Stimulated activated naive B cell treated with anti-CD40 and anti-IgM and Interleukin-4, amounts not matched to agents 10 μg/mL and 1 μg/mL and 100 μg/mL, for 72 hours (primary cell): ENCODE results near the gene LRFN2.

Experiments
- ATAC-seq, 2 donors: fragments of 150-1000 bp; cut with Tn5 transposase; replicated peaks; 2 replicates each; pipeline ENCODE4 v1.10.0; 2021; ENCODE audit warnings: moderate library complexity in 1 of 2
- DNase-seq: peaks from one replicate; pipeline ENCODE4 v3.0.0; 2021
- H3K27ac Mint-ChIP-seq: one replicate; pipeline ENCODE4 v1.8.0; 2022; ENCODE audit warnings: mild to moderate bottlenecking, mixed read lengths
- H3K27me3 Mint-ChIP-seq, 2 donors: one replicate each; pipeline ENCODE4 v1.8.0; 2022; ENCODE audit warnings: mixed read lengths in 2 of 2
- H3K36me3 Mint-ChIP-seq, 2 donors: one replicate each; pipeline ENCODE4 v1.8.0; 2022; ENCODE audit warnings: mixed read lengths in 2 of 2, mild to moderate bottlenecking in 1 of 2
- H3K4me1 Mint-ChIP-seq, 2 donors: one replicate each; pipeline ENCODE4 v1.8.0; 2022; ENCODE audit warnings: mixed read lengths in 2 of 2, mild to moderate bottlenecking in 1 of 2
- H3K4me3 Mint-ChIP-seq, 2 donors: one replicate each; pipeline ENCODE4 v1.8.0; 2022; ENCODE audit warnings: mild to moderate bottlenecking in 2 of 2, mixed read lengths in 2 of 2, moderate library complexity in 1 of 2
- H3K9me3 Mint-ChIP-seq, 2 donors: one replicate each; pipeline ENCODE4 v1.8.0; 2022; ENCODE audit warnings: mixed read lengths in 2 of 2, mild to moderate bottlenecking in 1 of 2

Gene LRFN2

DNA sequence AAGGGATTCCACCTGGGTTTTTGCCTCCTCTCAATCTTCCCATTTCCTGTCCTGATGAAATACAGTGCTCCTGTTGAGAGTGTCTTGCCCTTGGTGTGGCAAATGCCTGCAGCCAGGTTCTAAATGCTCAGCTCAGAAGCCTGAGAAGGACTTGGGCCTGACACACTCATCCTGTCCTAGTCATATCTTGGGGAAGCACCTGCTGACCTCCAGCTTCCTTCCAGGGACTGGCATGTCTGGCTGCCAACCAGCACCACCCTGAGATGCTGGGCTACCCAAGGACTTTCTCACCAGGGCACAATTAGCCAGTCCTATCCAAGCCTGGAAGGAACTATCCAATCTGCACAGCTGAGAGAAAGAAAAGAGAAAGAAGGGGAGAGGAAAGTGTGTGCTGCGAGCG is 43.4 kb downstream of the LRFN2 start:
- Mint-ChIP-seq H3K4me1 (no peaks in the 10 kb centered on the region), H3K4me3 (no peak overlapping the region), H3K27ac (no peak overlapping the region), H3K27me3 (no peaks in the 10 kb centered on the region), H3K36me3 (no peaks in the 10 kb centered on the region), H3K9me3 (no peaks in the 10 kb centered on the region)
- DNase-seq, result no peak
- ATAC-seq, result no peak

DNA sequence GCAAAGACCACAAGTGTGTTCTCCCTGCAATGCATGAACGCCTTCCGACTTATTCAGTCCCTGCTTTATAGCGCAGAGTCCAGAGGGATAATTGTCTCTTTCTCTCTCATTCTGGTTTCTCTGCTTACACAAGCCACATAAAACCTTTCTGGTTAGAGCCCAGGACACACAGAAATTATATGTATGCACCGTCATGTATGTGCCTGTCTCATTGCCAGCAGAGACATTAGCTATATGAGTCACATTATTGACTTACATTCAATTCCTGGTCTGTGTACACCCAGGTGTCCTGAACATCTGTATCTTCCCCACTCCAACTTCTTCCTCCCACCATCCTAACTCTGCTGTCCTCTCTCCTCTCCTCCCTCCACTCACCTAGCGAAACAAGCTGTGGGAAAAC is 44.0 kb downstream of the LRFN2 start:
- H3K36me3 Mint-ChIP-seq, result no peaks in the 10 kb centered on the region
- no peaks in the 10 kb centered on the region for H3K27me3 Mint-ChIP-seq
- no peak overlapping the region for H3K4me3 Mint-ChIP-seq
- DNase-seq (no peak), ATAC-seq (no peak)
- H3K4me1 Mint-ChIP-seq, result no peaks in the 10 kb centered on the region
- H3K27ac Mint-ChIP-seq, result no peak overlapping the region
- H3K9me3 Mint-ChIP-seq, result no peaks in the 10 kb centered on the region

DNA sequence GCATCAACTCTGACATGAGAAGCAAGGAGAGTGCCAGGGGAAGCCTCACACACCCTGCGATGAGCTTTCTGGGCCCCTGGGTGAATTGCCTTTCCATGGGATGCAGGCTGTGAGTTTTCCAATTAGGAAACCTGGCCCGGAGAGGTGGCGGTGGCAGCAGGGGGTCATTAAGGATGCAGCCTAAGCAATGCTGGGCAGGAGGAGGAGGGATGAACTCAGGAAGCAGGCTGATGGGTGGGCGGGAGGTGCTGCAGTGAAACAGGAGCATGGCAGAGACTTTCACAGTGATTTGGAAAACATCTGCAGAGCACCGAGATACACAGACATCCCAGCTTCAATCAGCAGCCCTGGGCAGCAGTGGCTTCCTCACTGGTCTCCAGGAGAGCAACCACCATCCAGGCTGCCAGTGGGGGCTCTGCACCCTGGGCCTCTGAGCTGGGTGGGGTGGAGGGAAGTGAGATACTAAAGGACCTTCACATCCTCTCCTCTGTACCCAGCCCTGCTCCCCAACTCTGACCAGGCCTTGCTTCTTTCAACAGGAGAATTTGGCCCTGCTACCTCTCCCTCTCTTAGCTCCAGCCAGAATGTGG is 44.9 kb downstream of the LRFN2 start:
- no peak overlapping the region for H3K27ac Mint-ChIP-seq
- H3K4me1 Mint-ChIP-seq, result no peaks in the 10 kb centered on the region
- no peak overlapping the region for H3K4me3 Mint-ChIP-seq
- H3K27me3 Mint-ChIP-seq, result no peaks in the 10 kb centered on the region
- DNase-seq (no peak), ATAC-seq (no peak)
- no peaks in the 10 kb centered on the region for H3K9me3 Mint-ChIP-seq
- H3K36me3 Mint-ChIP-seq, result no peaks in the 10 kb centered on the region

DNA sequence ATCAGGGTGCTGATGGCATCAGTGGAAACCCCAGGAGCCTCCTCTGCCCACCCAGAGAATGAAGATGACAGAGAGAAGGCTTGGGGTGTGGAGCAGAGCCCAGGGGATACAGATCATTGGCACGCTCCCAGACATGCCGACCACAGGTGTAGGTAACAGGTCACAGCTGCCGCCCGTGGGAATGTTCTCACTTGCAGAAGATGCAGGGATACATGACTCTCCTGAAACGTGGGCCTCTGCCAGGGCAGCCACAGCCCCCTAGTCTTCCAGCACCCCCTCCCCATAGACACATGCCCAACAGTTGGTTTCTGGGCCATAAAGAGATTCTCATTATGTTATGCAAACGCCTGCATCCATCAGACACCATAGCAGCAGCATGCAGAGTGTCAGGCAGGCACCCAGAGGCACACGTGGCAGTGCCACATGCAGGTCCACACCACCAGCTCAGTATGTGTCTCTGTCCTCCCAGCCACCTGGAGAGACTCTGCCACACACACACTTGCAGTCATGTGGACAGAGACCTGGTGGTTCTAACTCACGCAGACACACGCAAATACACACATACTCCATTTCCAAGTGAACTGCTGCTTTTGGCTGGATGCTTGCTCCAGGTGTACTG is 45.5 kb downstream of the LRFN2 start:
- no peaks in the 10 kb centered on the region for H3K9me3 Mint-ChIP-seq
- no peaks in the 10 kb centered on the region for H3K27me3 Mint-ChIP-seq
- H3K4me1 Mint-ChIP-seq, result no peaks in the 10 kb centered on the region
- ATAC-seq (no peak), DNase-seq (no peak)
- no peak overlapping the region for H3K4me3 Mint-ChIP-seq
- no peaks in the 10 kb centered on the region for H3K36me3 Mint-ChIP-seq
- no peak overlapping the region for H3K27ac Mint-ChIP-seq

DNA sequence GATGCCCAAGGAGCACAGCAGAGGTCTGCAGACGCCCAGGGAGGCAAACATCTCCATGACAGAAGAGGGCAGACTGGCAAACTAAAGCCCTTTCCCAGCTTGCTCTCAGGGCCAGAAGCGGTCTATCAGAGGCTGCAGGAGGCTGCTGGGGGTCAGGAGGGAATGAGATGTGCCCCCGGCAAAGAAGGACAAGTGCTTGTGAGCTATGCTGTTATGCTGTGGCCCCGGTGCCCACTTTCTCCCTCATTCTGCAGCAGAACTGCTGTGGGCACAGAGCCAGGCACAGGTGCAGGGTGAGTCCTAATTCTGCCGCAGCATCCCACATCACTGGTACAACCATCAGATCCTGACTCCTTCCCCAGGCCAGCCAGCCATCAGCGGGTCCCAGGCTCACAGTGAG is 46.4 kb downstream of the LRFN2 start:
- H3K36me3 Mint-ChIP-seq, result no peaks in the 10 kb centered on the region

DNA sequence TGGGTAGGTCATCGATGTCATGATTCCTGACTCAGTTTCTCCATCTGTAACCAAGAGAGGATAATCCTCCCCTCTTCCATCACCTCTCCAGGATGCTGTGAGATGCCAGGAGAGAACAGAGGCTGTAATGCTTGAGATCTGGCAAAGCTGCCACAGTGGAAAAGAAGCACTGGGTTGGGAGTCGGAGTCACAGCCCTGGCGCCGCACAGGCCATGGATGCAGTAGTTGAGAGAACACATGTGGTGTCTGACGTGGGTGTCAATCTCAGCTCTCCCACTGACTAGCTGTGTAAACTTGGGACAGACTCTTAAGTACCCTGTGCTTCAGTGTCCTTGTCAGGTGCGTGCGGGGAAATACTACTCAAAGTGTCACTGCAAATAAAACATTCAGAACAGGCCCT is 47.3 kb downstream of the LRFN2 start:
- DNase-seq (no peak), ATAC-seq (no peak)
- Mint-ChIP-seq H3K4me3 (no peak overlapping the region), H3K27me3 (no peaks in the 10 kb centered on the region), H3K36me3 (no peaks in the 10 kb centered on the region), H3K4me1 (no peaks in the 10 kb centered on the region), H3K9me3 (no peaks in the 10 kb centered on the region), H3K27ac (no peak overlapping the region)

More for the DNA sequence above, 46.4 kb downstream of the LRFN2 start:
- Mint-ChIP-seq H3K4me3 (no peak overlapping the region), H3K9me3 (no peaks in the 10 kb centered on the region), H3K27me3 (no peaks in the 10 kb centered on the region), H3K4me1 (no peaks in the 10 kb centered on the region), H3K27ac (no peak overlapping the region)
- DNase-seq (no peak), ATAC-seq (no peak)

DNA sequence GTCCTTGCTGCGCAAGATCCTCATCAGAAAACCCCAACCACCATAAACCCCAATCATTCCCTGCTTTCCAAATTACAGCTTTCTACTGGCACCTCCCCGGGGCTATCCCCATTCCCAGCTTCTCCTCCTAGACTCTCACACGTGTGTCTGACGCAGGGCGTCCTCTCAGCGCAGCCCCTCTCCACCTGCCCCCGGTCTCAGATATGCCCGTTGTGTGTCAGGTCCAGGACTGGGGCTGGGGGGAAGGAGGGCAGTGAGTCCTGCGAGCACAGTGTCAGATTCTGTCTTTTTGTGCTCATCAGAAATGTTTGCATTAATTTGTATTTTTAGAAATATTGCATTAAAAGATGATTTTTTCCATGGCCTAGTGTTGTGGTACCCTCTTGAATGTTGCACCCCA is 48.6 kb downstream of the LRFN2 start:
- no peak overlapping the region for H3K4me3 Mint-ChIP-seq
- DNase-seq (no peak), ATAC-seq (no peak)
- H3K36me3 Mint-ChIP-seq, result no peaks in the 10 kb centered on the region
- H3K27ac Mint-ChIP-seq, result no peak overlapping the region
- peaks cover 0 to 2% of the 10 kb centered on the region in 2 donors for H3K27me3 Mint-ChIP-seq
- H3K9me3 Mint-ChIP-seq, result no peaks in the 10 kb centered on the region
- H3K4me1 Mint-ChIP-seq, result no peaks in the 10 kb centered on the region

DNA sequence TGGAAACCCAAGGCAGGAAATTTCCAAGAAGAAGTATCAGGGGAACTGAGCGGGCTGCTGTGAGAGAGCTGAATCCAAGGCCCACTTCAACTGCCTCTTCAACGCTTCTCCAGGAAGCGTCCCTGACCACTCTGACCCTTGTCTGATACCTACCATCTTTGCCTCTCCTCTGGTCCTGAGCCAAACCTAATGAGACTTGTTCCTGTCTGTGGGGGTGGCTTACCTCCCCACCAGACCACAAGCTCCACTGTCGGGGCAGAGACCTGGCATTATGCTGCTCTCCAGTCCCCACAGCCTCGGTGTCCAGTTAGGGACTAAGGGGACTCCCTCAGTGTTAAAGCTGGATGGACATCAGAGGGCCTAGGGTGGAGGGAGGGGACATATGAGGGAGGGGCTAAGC is 49.7 kb downstream of the LRFN2 start:
- H3K9me3 Mint-ChIP-seq, result no peaks in the 10 kb centered on the region
- ATAC-seq (no peak), DNase-seq (no peak)
- peaks cover 0 to 4% of the 10 kb centered on the region in 2 donors for H3K27me3 Mint-ChIP-seq
- no peaks in the 10 kb centered on the region for H3K36me3 Mint-ChIP-seq
- no peak overlapping the region for H3K27ac Mint-ChIP-seq
- H3K4me1 Mint-ChIP-seq, result no peaks in the 10 kb centered on the region
- H3K4me3 Mint-ChIP-seq, result no peak overlapping the region

DNA sequence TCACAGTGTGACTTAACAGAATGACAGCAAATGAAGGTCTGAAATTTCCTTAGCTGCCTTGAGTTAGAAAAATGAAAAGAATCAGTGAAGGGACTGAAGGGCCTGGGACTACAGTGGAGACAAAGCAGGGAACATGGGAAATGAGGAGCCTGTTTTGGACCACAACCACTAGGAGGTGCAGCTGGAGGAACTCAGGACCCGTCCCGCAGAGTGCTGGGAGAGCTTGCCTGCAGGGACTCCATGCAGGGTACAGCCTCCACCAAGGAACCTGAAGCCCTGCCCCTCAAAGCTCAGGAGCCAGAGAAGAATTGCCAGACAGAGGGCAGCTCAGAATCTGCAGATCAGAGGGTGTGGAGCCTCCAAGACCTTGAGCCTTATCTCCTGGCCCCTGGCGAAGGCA is 50.7 kb downstream of the LRFN2 start:
- H3K27me3 Mint-ChIP-seq, result peaks cover 0 to 4% of the 10 kb centered on the region in 2 donors
- no peak for ATAC-seq
- no peaks in the 10 kb centered on the region for H3K36me3 Mint-ChIP-seq
- no peaks in the 10 kb centered on the region for H3K9me3 Mint-ChIP-seq
- no peak overlapping the region for H3K27ac Mint-ChIP-seq
- no peaks in the 10 kb centered on the region for H3K4me1 Mint-ChIP-seq
- no peak overlapping the region for H3K4me3 Mint-ChIP-seq
- no peak for DNase-seq

DNA sequence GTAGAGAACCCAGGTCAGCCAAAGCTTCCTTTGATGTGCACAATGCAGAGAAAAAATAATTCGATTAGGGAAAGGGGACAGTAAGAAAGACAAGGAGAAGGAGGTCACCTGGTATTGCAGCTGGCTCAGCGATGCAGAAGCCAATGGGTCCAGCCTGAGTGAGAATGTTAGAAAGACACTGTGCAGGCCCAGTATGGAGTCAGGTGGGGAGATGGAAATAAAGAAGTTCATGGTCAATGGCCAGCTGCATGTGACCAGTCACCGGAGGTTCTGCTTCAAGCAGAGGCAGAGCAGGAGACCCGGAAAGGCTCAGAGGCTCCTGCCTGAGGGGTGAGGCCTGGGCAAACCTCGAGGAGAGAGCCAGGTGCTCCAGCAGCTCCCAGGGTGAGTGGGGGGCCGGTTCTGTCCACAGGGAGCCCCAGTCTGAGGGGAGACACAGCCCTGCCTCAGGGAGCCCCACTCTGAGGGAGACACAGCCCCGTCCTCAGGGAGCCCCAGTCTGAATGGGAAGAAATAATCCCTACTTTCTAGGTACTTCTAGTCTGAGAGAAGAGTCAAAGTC is 51.3 kb downstream of the LRFN2 start:
- no peaks in the 10 kb centered on the region for H3K4me1 Mint-ChIP-seq
- no peak for DNase-seq
- no peak for ATAC-seq
- no peaks in the 10 kb centered on the region for H3K9me3 Mint-ChIP-seq
- no peak overlapping the region for H3K4me3 Mint-ChIP-seq
- H3K27me3 Mint-ChIP-seq, result peaks cover 0 to 4% of the 10 kb centered on the region in 2 donors
- no peaks in the 10 kb centered on the region for H3K36me3 Mint-ChIP-seq
- H3K27ac Mint-ChIP-seq, result no peak overlapping the region

DNA sequence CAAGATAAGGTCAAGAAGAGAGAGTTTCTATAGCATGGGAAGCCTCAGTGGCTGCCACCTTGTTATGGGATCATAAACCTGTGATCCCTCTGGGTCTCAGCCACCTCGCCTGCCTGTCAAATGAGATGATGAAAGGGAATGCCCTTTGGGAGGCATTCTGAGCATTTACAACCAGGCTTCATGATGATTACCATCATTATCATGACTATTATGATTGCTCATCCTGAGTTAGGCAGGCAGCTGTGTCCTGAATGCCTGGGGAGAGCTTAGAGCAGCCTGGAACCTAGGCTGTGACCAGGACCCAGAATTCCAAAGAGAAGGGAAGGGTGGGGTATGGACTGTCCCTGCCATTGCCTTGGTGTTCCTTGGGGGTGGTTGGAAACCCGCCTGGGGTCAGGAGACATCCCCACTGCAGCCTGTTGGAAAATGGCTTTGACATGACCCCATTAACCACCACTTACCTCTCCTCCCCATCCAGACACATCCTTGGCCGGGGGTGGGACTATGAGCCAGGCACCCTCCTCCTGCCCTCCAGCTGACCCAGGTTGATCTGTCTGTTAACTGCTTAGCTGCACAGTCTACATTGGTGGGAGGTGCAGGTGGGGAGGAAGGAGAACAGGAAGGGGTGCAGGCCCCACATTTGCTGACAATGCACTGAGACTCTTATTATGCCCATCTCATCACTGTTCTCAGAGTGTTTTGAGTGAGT is 51.9 kb downstream of the LRFN2 start:
- DNase-seq (no peak), ATAC-seq (no peak)
- no peaks in the 10 kb centered on the region for H3K9me3 Mint-ChIP-seq
- H3K27ac Mint-ChIP-seq, result no peak overlapping the region
- H3K4me1 Mint-ChIP-seq, result no peaks in the 10 kb centered on the region
- no peak overlapping the region for H3K4me3 Mint-ChIP-seq
- no peaks in the 10 kb centered on the region for H3K36me3 Mint-ChIP-seq
- peaks cover 0 to 4% of the 10 kb centered on the region in 2 donors for H3K27me3 Mint-ChIP-seq

DNA sequence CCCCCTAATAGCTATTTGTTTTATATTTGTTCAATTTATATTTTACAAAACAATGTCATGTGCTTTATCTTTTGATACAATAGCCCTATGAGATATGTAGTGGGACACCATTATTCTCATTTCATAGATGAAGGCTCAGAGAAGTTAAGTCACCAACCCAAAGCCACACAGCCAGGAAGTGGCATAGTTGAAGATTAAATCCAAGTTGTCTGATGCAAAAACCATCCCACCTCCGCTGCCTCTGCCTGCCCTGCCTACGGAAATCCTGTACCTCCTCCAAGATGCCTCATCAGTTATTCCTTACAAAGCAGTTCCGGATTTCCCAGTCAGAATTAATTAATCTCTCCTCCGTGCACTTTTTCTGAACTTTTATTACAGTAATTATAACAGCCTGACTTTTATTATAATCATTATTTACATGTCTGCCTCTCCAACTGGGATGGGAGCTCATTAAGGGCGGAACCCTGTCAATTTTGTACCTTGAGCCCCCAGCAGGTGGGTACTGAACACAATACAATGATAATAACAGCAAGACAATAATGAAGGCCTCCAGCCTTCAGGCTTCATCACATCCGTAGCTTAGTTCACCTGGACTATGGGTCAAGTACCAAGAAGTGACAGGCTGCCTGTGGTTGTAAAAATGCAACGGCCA is 54.7 kb downstream of the LRFN2 start:
- no peak overlapping the region for H3K27ac Mint-ChIP-seq
- no peaks in the 10 kb centered on the region for H3K4me1 Mint-ChIP-seq
- peaks cover 0 to 4% of the 10 kb centered on the region in 2 donors for H3K27me3 Mint-ChIP-seq
- H3K4me3 Mint-ChIP-seq, result no peak overlapping the region
- no peaks in the 10 kb centered on the region for H3K36me3 Mint-ChIP-seq
- no peaks in the 10 kb centered on the region for H3K9me3 Mint-ChIP-seq
- DNase-seq (no peak), ATAC-seq (no peak)

DNA sequence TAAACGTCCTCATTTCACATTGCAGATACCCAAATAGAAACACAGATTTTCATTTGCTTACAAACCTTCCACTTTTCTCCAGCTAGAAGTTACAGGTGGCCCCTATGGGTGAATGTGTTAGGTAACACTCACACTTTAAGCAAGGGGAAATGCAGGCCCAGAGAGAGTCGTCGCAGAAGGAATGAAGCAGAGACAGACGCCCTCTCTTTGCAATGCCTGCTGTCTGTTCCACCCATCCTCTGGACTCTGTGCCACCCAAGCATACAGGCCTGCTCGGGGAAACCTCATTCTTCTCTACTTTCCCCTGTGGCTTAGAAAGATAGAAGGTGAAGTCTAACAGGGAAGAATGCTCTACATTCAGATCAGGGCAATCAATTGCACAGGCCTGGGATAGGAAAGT is 57.2 kb downstream of the LRFN2 start:
- Mint-ChIP-seq H3K4me3 (no peak overlapping the region), H3K27me3 (peaks cover 0 to 4% of the 10 kb centered on the region in 2 donors), H3K4me1 (no peaks in the 10 kb centered on the region), H3K27ac (no peak overlapping the region), H3K9me3 (no peaks in the 10 kb centered on the region), H3K36me3 (no peaks in the 10 kb centered on the region)
- no peak for DNase-seq
- ATAC-seq, result no peak

DNA sequence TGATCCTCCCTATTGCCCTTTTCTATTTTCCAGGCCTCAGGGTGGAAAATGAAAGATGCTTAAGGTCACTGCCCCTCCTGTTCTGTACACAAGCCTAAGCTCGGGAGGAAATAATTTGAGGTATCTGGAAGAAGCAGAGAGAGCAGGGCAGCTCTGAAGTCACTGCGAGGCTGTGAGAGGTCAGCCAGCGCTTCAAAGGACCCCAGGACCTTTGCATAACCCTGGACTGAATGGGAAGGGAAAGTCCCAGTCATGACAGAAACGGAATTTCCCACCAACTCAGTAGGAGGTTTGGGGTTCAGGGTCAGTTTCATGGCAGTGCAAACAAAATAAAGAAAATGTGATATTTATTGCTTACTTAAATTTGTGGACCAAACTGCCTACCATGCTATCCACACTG is 58.1 kb downstream of the LRFN2 start:
- Mint-ChIP-seq H3K4me1 (no peaks in the 10 kb centered on the region), H3K4me3 (no peak overlapping the region), H3K27me3 (peaks cover 0 to 4% of the 10 kb centered on the region in 2 donors), H3K9me3 (no peaks in the 10 kb centered on the region), H3K27ac (no peak overlapping the region), H3K36me3 (no peaks in the 10 kb centered on the region)
- ATAC-seq (no peak), DNase-seq (no peak)

DNA sequence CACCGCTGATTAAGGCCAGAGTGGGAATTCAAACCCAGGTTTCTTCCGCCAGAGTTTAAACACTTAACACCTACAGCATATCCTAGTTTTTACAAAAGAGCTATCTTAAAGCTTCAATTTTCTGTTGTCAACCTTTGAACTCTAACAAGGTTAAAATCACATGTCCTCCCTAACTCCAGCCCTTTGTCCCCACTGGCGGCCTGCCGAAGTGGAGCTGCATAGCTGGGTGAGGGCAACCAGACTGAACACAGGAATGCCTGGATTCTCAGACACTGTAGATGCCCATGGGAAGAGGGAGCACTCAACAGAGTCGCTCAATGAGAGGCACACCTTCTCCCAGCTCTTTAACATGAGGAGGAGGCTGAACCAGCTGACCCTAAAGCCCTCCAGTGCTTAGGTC is 59.1 kb downstream of the LRFN2 start:
- ATAC-seq, result no peak
- DNase-seq, result no peak
- no peaks in the 10 kb centered on the region for H3K27me3 Mint-ChIP-seq

More for the DNA sequence above, 59.1 kb downstream of the LRFN2 start:
- H3K9me3 Mint-ChIP-seq, result no peaks in the 10 kb centered on the region
- no peak overlapping the region for H3K27ac Mint-ChIP-seq
- no peaks in the 10 kb centered on the region for H3K4me1 Mint-ChIP-seq
- H3K4me3 Mint-ChIP-seq, result no peak overlapping the region
- no peaks in the 10 kb centered on the region for H3K36me3 Mint-ChIP-seq
